HG02943 (cell line): ENCODE results near the gene MRPL38.
A peak's percentile ranks its signal among the peaks of the same experiment; 100 is the strongest.
"Not testable (repeated sequence)": the region's sequence is repeated elsewhere in the genome, so short reads cannot be mapped to it uniquely, and the experiment has no call there.

Source experiments
- ATAC-seq: cut with Tn5 transposase; IDR thresholded peaks from one replicate; pipeline ENCODE4 v1.9.1; 2021; ENCODE audit warnings: mild to moderate bottlenecking, low read depth, moderate library complexity; ENCODE audit not compliant: unreplicated experiment

Gene MRPL38

DNA sequence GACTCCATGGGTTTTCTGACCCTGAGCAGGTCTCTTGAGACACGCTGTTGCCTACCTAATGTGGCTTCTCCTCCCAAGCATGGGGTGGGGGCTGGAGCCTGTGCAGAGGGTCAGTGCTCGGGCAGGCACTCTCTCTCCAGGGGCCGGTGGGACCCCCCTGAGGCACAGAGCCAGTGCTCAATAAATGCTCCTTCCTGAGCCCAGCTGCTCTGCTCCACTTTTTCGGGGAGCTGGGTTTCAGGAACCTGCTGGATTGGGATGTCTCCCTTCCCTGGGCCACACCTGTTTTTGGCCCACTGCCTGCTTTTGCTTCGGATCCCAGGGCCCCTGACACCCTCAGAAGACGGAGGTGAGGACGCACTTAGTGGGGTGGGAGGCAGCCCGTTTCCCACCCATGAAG lies 6.6 kb downstream of the MRPL38 start:
- no peak for ATAC-seq

DNA sequence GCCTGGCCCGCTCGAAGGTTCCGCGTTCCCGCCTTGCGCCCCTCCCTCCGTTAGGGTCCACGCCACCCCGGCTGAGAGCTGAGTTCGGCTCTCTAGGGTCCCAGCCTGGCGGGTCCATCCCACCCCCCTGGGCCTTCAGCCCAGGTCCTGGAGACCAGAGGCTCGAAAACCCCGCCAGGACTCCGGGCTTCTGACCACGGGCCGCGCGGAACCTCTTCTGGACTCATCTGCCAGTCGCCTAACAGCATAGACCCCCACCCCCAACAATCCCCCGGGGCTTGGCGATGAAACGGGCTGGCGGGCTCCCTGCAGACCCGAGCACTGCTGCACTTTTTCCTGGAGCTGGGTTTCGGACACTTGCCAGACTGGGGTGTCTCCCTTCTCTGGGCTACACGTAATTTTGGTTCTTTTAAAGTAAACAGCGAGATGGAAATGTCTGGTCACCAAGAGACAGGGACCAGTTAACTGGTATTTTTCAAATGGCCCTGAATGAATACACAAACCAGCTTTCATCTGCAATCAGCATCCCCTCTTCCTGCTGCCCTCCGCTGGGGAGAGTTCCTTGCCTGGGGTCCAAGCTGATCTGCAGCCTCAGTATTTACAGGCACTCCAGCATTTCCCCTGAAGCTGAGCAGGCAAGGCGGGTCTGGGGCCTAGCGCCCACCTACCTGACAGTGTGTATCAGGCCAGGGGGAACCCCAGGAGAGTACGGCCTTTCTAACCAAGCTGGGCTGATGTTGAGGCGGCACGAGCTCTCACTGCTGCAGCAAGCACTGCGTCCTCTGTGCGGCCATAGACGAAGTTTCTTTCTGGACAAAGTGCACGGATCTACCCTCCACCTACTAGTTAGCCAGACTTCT lies 7.3 kb downstream of the MRPL38 start:
- no peak for ATAC-seq

DNA sequence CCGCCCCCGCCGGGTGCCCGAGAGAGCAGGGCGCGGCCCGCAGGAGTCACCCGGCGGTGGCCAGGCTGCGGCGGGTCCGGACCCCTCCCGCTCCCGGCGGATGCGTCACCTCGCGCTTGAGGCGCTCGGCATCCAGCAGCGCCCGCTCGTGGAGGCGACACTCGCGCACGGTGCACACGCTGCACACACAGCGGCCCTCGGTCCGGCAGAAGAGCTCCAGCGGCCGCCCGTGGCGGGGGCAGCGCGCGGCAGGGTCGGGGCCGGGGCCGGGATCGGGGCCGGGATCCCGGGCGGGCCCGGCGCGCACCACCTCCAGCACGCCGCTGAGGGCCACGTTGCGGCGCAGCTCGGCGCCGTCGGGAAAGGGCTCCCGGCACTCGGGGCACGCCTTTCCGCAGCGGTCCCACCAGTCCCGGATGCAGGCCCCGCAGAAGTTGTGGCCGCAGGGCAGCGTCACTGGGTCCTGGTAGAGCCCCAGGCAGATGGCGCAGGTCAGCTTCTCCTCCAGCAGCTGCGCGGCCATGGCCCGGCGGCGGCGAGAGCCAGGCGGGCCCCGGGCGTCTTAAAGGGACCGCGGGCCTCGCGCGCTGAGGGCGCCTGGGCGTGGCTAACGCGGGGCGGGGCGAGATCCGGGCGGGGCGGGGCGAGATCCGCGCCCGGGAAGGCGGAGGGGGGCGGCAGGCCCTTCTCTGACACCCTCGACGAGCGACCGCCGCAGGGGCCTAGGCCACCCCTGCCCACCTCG lies 8.1 kb downstream of the MRPL38 start, which contains the start of gene TRIM65:
TSS of gene TRIM65 (minus strand) at position 537 of the 745 bp plus-strand sequence. CDS start at position 523, 14 bp downstream.
- ATAC-seq: peak; percentile 47

DNA sequence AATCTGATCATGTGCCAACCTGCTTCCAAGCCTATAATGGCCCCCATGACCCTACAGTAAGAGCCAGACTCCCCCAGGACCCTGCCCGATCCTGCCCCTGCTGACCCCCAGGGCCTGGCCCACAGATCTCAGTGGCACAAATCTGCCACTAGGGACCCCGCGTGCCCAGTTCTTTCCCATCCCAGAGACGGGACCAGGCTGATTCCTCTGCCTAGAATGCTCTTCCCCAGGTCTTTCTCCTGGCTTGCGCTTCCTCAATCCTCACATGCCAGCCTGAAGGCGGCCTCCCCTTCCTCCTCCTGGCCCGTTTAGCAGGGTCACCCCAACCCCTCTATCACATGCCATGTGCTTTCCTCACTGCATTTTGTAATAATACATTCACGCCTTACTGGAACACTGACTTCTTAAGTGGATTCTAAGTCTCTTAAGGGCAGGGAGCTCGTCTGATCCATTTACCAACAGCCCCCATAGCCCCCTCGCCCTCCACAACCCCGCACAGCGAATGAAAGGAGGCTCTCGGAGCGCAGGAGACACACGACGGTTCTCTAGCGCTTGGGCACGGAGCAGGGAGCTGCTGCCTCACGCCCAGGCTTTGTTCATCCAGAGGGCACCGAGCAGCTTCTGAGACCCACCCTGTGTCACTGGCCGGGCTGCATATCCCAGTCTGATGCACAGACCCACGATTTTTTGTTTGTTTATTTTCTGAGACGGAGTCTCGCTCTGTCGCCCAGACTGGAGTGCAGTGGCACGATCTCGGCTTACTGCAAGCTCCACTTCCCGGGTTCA lies 9.1 kb downstream of the MRPL38 start:
- ATAC-seq: no peak

DNA sequence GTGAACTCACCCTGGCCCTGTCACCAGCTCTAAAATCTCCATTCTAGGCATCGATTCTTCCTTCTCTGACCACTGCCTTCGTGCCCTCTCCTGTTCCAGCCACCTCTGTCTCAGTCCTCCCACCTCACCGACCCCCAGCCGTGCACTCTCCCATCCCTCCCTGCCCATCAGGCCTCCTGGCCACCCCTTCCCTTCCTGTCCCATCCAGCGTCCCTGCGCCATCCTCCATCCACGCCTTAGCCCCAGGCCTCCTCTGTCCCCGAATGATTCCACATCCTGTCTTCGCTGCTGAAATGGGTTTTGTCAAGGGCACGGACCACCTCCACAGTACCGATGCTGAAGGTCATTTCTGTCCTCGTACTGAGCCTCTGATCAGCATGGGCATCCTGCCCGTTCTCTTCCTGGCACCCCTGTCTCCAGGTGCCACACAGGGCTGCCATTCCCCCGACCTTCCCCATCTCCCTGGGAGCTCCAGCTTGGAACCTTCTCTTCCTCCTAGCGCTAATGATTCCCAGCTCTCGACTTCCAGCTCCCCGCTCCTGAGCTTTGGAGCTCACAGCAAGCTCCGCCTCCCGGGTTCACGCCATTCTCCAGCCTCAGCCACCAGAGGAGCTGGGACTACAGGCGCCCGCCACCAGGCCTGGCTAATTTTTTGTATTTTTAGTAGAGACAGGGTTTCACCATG lies 10.5 kb downstream of the MRPL38 start:
- no peak for ATAC-seq

DNA sequence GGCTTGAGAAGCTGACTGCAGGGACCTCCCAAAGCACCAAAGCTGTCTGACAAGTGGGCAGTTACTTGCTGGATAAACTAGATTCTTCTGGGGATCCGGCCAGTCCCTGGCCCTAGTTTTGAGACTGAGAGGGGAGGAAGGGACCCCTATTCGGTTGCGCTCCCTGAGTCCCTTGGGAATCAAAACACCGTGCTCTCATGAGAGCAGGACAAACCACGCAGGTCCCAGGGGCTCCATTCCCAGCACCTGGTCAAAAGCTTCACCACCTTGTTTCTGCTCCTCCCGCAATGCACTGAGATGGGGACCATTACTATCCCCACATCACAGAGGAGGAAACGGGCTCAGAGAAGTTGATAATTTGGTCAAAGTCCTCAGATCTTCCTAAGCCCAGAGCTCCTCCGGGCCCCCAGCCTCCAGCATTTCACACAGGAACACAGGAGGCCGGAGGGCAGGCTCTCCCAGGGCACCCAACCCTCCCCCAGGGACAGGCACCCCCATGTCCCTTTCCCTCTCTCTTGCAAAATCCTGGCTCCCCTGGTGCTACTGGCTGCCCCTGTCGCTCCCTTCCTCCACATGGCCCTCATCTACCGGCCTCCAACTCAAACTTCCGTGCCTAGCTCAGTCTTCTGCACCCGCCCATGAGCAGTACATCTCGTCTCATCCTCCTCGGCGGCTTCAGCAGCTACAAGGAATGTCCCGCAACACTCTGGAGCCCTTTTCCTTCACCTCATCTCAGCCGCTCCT lies 11.2 kb downstream of the MRPL38 start:
- no peak for ATAC-seq

DNA sequence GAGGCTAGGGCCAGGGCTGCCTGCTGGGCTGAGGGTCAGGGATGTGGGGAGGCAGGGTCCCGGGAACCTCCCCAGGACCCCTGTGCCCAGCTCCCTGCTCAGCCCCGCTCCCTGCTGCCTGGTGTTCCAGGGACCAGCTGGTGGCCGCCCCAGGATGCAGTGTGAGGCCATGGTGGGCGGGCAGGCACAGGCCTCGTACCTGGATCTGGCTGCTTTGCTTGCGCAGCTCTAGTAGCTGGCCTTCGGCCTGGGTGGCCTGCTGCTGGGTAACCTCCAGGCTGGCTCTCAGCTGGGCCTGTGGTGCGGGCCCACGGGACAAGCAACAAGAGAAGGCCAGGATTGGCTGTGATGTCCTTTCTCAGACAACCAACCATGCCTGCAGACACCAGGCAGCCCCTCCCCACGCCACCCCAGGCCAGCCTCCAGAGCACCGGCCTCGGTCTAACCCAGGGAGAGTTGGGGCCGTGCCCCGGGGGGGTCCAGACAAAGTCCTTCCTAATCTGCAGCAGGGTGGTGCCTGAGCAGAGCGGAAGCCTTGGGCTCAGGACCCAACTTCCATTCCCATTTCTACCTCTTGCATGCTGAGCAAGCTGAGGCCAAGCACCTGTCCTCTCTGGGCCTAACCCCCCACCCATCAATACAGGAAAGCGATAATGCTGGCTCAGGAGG lies 12.0 kb downstream of the MRPL38 start:
- no peak for ATAC-seq

DNA sequence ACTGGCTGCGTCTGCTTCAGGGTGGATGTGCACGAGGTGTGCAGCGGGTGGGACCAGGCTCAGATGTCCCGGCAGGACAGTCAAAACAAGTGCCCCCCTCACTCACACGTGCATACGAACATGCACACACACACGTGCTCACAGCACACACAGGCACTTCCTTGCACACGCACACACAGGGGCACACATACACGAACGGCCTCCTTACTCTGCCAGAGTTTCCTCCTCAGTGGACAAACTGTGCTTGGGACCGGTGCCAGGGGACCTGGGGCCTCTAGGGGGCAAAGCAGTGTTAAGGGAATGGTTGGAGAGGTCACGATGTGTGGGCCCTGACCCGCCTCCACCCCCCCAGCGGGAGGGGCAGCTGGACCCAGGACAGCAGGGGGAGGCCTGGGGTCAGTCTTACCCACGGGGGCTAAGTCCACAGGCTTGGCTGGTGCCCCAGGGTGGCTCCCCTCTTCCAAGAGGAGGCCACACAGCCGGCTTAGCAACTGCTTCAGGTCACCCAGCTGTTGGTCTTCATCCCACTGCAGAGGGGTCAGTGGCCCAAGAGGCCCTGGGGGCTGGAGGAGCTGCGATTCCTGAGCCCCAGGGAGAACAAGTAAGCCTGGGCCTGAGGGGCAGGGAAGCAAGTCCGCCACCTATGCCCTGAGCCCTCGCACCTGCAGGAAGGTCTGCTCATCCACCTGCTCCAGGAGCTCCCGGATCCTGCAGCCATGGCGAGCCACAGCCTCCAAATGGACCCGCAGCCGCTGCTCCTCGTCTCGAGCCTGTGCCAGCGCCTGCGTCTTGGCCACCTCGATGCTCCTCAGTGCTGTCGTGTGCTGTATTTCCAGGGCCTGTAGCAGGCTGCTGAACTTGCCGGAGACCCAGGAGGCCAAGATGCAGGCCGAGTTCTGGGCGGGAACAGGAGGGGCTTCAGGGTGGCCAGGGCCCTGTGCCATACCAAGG lies 12.8 kb downstream of the MRPL38 start:
- no peak for ATAC-seq

DNA sequence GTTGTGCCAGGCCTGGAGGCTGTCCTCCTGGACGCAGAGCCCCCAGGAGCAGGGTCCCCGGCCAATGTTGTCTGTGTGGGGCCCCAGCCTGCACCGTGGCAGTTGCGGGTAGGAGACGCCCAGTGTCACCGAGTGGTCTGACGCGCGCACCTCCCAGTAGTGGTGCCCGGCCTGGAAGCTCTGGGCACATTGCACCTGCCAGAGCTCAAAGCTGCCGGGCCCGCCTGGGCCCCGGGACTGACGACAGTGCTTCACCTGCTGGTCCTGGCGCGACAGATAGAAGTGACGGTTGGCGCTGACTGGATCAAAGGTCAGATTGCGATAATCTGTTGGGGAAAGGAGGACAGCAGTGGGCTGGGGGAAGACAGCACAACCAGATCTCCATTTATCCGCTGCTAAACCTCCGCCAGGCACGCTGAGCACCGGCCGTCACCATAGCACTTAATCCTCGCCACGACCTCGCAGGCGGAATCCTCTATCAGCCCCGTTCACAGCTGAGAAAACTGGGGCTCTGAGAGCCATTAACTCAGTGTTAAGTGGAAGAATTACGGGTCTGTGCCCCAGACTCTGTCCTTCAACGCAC lies 13.6 kb downstream of the MRPL38 start:
- ATAC-seq: no peak

DNA sequence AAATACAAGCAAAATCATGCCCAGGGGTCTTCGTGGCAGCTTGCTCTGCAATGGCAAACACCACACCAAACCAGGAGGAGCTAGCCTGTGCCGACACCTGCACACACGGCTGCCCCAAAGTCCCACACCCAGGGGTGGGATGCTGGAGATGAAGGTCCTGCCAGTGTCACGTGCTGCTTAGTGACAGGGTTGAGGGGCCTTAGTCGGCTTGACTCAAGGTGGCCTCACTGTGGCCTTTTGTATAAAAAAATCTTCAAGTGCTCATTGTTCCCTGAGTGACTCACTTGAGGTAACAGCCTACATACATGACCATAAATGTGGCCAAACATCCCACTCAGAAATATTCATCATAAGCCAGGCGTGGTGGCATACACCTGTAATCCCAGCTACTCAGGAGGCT lies 15.2 kb downstream of the MRPL38 start:
- no peak for ATAC-seq

DNA sequence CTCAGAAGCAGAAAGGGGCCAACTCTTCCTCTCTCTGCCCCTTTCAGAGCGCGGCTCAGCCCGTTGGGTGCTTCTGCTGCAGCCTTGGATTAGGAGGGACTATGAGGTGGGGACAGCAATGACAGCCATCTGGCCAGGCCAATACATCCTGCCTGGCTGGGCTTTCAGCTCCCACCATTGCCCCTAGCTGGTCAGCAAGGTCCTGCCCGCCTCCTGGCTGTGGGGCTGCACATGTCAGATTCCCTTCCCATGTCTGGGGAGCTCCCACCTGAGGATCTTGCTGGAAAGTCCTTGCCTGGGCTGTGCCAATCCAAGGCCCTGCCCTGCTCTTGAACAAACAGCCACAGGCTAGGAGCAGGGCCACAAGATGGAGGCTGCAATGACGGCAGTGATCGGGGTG lies 16.2 kb downstream of the MRPL38 start:
- no peak for ATAC-seq

DNA sequence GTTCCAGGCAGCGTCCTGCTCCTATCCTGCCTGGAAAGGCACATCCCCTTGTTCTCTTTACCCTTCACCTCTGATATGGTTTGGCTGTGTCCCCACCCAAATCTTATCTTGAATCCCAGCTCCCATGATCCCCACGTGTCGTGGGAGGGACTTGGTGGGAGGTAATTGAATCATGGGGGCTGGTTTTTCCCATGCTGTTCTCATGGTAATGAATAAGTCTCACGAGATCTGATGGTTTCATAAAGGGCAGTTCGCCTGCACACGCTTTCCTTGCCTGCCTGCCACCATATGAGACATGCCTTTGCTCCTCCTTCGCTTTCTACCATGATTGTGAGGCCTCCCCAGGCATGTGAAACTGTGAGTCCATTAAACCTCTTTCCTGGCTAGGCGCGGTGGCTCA lies 18.8 kb downstream of the MRPL38 start:
- ATAC-seq: not testable (repeated sequence)

DNA sequence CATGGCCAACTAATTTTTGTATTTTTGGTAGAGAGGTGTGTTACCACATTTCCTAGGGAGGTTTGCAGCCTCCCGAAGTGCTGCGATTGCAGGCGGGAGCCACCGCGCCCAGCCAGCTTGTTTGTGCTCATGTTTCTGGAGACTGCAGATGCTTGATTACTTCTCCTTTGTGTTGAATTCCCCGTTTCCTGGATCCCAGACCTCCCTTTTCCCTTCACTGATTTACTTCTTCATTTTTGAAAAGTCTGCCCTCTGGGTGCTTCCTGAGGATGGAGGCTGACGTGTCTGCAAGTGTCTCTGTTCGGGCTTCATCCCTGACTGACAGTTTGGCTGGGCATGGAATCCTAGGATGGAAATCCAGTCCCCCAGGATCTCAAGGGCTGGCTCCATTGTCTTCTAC lies 19.3 kb downstream of the MRPL38 start:
- no peak for ATAC-seq

DNA sequence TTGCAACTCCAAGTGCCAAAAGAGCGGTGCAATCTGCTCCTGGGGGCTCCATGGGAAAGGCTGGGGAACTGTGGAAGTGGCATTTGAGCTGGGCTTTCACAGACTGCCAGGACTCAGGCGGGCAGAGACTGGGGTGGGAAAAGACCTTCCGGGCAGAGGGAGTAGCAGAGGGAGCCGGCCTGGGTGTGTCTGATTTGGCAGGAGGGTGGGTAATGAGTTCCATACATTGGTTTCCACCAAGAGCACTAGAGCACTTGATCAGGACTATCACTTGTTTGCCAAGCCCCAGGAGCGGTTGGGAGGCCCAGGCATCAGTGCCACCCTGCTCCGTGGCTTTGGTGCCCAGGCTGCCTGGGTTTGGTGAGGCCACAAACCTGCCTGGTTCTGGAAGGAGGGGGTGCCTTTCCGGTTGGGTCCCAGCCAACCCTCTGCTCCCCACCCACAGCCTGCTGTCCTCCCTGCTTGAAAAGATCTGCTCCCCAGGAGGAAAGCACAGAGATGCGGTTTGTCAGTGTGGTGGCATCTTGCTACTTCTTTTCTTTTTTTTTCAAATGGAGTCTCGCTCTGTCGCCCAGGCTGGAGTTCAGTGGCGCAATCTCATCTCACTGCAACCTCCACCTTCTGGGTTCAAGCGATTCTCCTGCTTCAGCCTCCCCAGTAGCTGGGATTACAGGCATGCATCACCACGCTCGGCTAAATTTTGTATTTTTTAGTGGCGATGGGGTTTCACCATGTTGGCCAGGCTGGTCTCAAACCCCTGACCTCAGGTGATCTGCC lies 22.8 kb downstream of the MRPL38 start:
- ATAC-seq: no peak

DNA sequence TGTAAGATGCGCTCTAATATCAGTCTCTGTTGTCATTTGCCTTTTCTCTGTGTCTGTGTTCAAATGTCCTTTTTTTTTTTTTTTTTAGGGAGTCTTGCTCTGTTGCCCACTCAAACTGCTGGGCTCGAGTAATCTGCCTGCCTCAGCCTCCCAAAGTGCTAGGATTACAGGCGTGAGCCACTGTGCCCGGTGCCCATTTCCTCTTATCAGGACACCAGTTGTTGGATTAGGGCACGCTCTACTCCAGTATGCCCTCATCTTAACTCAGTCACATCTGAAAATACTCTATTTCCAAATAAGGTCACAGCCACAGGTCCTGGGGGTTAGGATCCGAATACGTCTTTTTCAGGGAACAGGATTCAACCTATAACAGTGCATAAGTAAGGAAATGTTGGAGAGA lies 24.4 kb downstream of the MRPL38 start:
- ATAC-seq: no peak

DNA sequence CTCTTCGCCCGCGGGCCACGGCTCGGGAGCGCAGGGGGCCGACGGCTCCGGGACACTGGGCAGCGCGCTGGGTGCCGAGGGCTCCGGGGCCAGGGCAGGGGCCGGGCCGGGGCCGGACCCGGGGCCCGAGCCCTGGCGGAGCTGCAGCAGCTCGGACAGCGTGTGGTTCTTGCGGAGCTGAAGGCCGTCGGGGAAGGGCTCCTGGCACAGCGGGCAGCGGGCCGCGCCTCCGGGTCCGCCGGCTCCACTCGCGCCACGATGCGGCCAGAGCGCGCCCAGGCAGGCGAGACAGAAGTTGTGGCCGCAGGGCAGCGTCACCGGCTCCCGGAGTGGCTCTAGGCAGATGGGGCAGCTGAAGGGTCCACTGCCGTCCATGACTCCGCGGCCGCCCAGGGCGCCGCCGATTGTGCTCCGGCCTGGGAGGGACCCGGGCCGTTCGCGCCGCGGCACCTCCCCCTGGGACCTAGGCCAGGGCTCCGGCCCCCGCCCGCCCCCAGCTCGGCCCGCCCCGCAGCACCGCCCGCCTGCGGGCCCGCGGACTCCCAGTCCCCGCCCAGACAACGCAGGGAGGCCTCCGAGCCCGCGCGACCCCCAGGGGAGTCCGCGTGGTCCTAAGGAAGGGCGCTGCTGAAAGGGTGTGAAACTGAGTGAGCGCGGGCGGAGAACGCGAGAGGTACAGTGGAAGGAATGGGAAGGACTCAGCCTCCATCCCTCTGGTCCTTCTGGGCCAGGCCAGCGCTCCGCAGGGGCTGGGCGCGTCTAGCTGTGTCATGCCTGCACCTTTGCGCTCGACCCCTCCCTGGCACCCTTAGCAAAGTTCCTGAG lies 26.3 kb downstream of the MRPL38 start, which contains the start of gene TRIM47:
TSS of gene TRIM47 (minus strand) at position 408 of the 825 bp plus-strand sequence. CDS start at position 375, 33 bp downstream.
- ATAC-seq: no peak
